Activated naive CD8-positive, alpha-beta T cell (primary cell): ENCODE results near the gene P2RX3.
"Not testable (repeated sequence)": the region's sequence is repeated elsewhere in the genome, so short reads cannot be mapped to it uniquely, and the experiment has no call there.

Experiments
- H3K27ac Mint-ChIP-seq: one replicate; pipeline ENCODE4 v1.8.0; 2021; ENCODE audit warnings: mixed read lengths
- H3K27me3 Mint-ChIP-seq: one replicate; pipeline ENCODE4 v1.8.0; 2021; ENCODE audit warnings: mixed read lengths
- H3K36me3 Mint-ChIP-seq: one replicate; pipeline ENCODE4 v1.8.0; 2021; ENCODE audit warnings: mixed read lengths
- H3K4me1 Mint-ChIP-seq: one replicate; pipeline ENCODE4 v1.8.0; 2021; ENCODE audit warnings: low read depth, mixed read lengths
- H3K4me3 Mint-ChIP-seq: one replicate; pipeline ENCODE4 v1.8.0; 2021; ENCODE audit warnings: mild to moderate bottlenecking, mixed read lengths
- H3K9me3 Mint-ChIP-seq: one replicate; pipeline ENCODE4 v1.8.0; 2021; ENCODE audit warnings: low read depth, mixed read lengths

The P2RX3 gene

DNA sequence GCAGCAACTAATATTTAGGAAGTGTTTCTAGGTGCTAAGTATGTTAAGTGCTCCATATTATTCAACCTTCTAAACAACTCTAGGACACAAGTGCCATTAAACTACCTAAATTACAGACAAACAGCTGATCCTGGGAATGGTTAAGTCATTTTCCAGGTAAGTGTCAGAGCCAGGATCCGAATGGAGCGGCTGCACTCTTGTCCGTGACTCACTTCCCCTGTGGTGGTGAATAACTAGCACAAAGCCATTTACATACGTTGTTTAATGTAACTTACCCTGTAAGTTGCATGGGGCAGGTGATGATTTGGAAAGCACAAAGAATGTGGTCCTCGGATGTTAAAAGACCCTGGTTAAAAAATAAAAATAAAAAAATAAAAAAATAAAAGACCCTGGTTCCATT is 61.1 kb downstream of the P2RX3 start:
- peaks cover 7% of the 10 kb centered on the region for H3K36me3 Mint-ChIP-seq
- H3K27me3 Mint-ChIP-seq = no peaks in the 10 kb centered on the region
- H3K4me3 Mint-ChIP-seq = no peak overlapping the region
- H3K9me3 Mint-ChIP-seq = no peaks in the 10 kb centered on the region
- no peak overlapping the region for H3K27ac Mint-ChIP-seq
- H3K4me1 Mint-ChIP-seq = peaks cover 4% of the 10 kb centered on the region

DNA sequence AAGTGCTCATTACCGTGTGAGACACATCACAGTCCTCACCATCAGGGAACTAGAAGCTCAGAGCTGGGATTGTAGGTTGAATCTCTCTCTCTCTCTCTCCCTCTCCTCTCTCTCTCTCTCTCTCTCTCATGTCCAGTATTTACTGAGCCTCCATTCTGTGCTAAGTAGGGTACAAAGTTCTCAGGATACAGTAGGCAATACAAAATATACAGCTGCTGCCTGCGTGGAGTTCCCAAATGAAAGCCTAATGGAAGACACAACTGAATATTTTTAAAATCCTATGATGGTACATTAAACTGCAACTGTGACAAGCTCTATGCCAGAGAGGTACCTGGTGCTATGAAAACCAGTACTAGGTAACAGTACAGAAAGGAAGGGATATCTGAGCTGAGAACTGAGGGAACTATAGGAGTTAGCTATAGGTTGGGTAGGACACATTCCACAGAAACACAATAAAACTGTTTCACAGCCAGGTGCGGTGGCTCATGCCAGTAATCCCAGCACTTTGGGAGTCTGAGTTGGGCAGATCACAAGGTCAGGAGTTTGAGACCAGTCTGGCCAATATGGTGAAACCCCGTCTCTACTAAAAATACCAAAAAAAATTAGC is 61.9 kb downstream of the P2RX3 start:
- Mint-ChIP-seq H3K27me3 (no peaks in the 10 kb centered on the region), H3K4me1 (peaks cover 6% of the 10 kb centered on the region), H3K4me3 (no peak overlapping the region), H3K9me3 (no peaks in the 10 kb centered on the region), H3K27ac (no peak overlapping the region), H3K36me3 (peaks cover 9% of the 10 kb centered on the region)

DNA sequence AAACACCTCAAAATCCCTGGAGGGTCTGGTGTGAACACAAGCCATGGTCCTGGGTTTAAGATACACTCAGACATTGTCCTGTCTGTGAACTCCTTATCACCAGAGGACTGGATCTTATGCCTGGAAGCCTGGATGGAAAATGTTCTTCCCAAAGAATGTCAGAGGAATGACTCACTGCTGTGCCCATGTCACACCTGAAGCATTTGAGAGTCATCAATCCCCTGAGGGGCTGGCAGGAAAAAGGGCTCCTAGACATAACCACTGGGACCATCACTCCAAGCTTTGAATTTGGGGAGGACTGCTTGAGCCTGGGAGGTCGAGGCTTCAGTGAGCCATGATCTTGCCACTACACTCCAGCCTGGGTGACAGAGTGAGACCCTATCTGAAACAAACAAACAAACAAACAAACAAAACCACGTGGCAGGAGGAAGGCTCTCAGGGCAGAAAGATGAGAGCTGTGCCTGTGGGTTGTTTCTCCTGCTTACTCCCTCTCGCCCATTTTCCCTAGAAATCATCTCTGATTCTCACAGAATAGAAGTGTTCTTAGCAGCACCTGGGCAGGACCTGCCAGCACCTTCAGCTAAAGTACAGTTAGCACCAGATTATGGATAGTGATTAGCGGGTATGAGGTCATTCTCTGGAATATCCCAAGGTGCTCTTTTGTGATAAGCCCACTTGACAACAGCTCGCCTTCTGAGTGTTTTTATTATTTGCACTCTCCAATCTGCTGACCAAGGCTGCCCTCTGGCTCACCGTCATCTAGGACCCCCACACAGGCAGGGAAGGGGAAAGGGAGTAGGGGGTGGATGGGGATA is 64.2 kb downstream of the P2RX3 start:
- Mint-ChIP-seq H3K27ac (no peak overlapping the region), H3K9me3 (no peaks in the 10 kb centered on the region), H3K27me3 (no peaks in the 10 kb centered on the region), H3K4me1 (peaks cover 29% of the 10 kb centered on the region), H3K4me3 (no peak overlapping the region), H3K36me3 (peaks cover 29% of the 10 kb centered on the region)

DNA sequence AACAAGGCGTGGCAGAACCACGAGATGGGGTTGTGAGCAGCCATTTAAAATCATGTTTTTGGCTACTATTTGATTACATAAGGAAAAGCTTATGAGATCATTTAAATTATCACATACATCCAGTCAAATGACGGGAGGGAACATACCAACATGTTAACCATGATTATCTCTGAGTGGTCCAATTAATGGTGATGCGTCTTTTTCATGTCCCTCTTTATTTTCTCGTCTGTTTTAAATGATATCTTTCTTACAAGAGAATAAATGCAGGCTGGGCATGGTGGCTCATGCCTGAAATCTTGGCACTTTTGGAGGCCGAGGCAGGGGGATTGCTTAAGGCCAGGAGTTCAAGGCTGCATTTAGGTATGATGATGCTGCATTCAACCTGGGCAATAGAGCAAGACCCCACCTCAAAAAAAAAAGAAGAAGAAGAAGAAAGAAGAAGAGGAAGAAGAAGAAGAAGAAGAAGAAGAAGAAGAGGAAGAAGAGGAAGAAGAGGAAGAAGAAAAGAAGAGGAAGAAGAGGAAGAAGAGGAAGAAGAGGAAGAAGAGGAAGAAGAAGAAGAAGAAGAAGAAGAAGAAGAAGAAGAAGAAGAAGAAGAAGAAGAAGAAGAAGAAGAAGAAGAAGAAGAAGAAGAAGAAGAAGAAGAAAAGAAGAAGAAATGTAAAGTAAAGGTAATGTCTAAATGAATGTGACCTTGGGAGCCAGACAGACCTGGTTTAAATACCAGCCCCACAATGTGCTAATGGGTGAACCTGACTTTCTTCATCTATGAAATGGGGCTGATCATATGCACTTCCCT is 65.0 kb downstream of the P2RX3 start:
- Mint-ChIP-seq H3K4me1 (peaks cover 36% of the 10 kb centered on the region), H3K27ac (peak overlapping the region; percentile 66)
- not testable (repeated sequence) for H3K4me3 Mint-ChIP-seq

DNA sequence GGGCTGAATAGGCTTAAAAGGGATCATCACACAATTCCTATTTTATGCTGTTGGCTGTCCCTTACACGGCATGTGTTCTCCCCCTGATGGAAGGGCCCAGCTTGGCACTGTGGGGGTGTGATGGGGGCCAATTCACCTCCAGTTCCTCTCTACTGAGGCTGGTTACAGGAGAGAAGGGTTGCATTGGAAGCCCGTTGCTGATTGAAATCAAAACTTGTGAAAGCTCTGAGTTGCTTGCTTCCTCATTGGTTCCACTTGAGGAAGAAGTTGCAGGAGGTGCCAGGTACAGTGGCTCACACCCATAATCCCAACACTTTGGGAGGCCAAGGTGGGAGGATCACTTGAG is 65.6 kb downstream of the P2RX3 start:
- peaks cover 30% of the 10 kb centered on the region for H3K36me3 Mint-ChIP-seq
- H3K4me3 Mint-ChIP-seq = no peak overlapping the region
- no peaks in the 10 kb centered on the region for H3K9me3 Mint-ChIP-seq
- H3K27me3 Mint-ChIP-seq = no peaks in the 10 kb centered on the region
- H3K27ac Mint-ChIP-seq = peak overlapping the region; percentile 66
- peaks cover 36% of the 10 kb centered on the region for H3K4me1 Mint-ChIP-seq

More for the DNA sequence above, 65.0 kb downstream of the P2RX3 start:
- H3K27me3 Mint-ChIP-seq, H3K9me3 Mint-ChIP-seq: not testable (repeated sequence)
- peaks cover 30% of the 10 kb centered on the region for H3K36me3 Mint-ChIP-seq

DNA sequence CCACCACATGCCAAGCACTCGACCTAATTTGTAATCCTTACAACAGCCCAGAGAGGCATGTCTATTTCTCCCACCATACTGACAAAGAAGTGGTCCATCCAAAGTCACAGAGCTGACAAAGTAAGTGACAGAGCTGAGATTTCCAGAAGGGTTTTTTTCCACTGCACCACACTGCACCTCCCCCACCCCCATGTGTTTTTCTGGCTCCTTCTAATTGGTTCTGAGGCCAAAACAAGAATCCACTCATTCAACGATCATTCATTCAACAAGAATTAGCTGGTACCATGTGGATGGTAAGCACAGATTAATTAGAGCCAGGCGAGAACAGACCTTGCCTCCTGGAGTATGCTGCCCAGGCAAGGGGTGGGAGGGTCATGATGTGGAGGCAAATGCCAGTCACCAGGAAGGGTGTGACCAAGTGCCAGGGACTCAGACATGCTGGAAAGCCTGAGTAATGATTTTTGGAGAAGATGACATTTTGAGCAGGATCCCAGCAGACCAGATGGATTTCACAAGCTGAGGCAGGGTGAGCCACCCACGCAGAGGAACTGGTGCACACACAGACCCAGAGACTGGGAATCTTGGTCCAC is 67.2 kb downstream of the P2RX3 start:
- H3K36me3 Mint-ChIP-seq = peaks cover 33% of the 10 kb centered on the region
- peaks cover 38% of the 10 kb centered on the region for H3K4me1 Mint-ChIP-seq
- peak overlapping the region; percentile 54 for H3K4me3 Mint-ChIP-seq

DNA sequence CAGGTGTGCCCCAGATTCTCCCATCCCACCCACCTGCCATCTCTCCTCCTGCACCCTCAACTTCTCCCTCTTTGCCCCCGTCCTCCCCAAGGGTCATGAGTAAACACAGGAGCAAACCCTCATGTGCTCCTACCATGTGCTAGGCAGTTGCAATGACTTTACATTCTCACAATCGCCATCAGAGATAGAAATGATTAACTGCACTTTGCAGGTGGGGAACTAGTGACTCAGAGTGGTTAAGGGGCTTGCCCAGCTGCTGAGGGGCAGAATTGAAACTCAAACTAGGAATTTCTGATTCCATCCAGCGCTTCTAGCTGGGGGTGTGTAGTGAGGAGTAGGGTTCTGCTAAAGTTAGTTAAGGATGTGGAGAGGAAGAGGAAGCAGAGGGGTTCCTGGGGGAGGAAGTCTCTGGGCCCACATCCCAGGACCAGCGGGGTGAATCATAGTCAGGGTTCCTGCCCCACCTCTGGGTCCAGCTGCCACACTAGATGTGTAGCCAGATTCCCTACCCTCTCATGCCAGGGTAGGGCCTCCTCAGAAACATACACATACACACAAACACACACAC is 68.3 kb downstream of the P2RX3 start:
- peaks cover 41% of the 10 kb centered on the region for H3K4me1 Mint-ChIP-seq
- H3K27me3 Mint-ChIP-seq = no peaks in the 10 kb centered on the region
- H3K4me3 Mint-ChIP-seq = peak overlapping the region; percentile 72
- peak overlapping the region; percentile 97 for H3K27ac Mint-ChIP-seq
- no peaks in the 10 kb centered on the region for H3K9me3 Mint-ChIP-seq
- H3K36me3 Mint-ChIP-seq = peaks cover 33% of the 10 kb centered on the region

More for the DNA sequence above, 67.2 kb downstream of the P2RX3 start:
- H3K9me3 Mint-ChIP-seq = no peaks in the 10 kb centered on the region
- H3K27me3 Mint-ChIP-seq = no peaks in the 10 kb centered on the region
- H3K27ac Mint-ChIP-seq = peak overlapping the region; percentile 97

DNA sequence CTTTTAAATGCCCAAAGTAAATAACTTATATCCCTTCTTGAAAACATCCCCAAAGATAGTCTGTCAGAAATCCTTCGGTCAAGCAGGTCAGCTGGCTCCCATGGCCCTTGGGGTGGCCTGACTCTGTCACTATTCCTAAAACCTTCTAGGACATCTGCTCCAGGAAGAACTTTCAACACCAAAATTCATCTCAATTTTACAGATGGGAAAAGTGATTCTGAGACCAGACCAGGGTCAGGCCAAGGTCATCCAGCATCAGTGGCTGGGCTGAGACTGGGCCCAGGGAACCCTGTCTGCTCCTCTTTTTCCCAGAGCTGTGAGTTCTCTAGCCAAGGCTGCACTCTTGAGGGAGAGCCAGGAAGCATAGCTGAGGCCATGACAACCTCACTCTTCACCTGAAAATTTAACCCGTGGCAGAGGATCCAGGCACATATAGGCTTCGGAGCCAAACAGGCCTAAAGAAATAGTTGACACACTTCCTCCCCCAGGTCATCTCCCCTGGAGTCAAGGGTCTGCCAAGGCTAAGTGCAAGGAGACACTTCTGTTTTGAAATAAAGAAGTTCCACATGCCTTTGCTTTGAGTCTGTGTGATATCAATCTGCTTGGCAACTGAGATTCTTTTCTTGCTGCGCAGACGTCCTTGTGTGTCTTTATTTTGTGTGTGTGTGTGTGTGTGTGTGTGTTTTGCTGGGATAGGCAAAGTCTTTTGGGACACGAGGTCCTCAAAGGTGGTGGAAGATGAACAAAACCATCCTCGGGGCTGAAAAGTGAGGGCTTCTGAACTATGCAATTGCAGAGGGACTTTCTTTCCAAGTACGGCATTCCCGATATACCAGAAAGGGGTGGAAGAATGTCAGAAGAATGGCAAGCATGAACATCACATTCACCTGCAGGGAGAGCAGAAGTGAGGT is 69.1 kb downstream of the P2RX3 start:
- Mint-ChIP-seq H3K36me3 (peaks cover 36% of the 10 kb centered on the region), H3K27me3 (no peaks in the 10 kb centered on the region), H3K4me1 (peaks cover 42% of the 10 kb centered on the region), H3K4me3 (peak overlapping the region; percentile 72), H3K27ac (peak overlapping the region; percentile 97), H3K9me3 (no peaks in the 10 kb centered on the region)

DNA sequence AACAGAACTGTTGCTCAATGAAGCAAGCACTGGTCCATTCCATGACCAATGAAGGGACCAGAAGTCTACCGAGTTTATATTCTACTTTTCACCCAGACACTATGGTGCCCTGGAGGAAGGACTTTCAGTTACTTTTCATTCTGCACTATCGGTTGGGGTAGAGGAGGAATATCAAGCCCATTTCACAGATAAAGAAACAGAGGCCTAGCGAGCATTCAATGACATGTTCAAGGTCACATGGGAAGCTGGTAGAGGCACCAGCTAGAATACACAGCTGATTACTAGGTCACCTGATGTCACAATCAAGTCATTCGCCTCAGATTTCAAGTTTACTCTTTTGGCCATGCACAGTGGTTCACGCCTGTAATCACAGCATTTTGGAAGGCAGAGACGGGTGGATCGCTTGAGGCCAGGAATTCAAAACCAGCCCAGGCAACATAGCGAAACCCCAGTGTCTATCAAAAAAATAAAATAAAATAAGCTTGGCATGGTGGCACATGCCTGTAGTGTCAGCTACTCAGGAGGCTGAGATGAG is 69.9 kb downstream of the P2RX3 start:
- Mint-ChIP-seq H3K27me3 (no peaks in the 10 kb centered on the region), H3K9me3 (no peaks in the 10 kb centered on the region), H3K27ac (peak overlapping the region; percentile 97), H3K36me3 (peaks cover 36% of the 10 kb centered on the region), H3K4me1 (peaks cover 43% of the 10 kb centered on the region), H3K4me3 (peak overlapping the region; percentile 72)

DNA sequence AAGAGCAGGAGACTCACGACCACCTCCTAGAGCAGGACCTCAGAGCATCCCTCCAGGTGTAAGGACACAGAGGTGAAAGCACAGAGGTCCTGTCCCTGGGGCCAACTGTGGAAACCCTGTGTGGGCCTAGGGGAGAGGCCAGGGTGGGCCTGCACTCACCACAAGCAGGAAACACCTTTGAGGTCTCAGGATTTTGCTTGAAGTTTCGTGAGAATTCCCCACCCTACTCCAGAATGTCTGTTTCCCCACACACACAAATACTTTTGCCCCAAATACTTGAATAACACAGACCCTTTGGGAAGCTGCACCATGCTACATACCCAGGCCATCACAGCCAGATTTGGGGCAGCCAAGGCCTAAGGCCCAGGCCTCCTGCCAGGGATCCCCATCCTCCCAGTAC is 70.6 kb downstream of the P2RX3 start:
- no peaks in the 10 kb centered on the region for H3K9me3 Mint-ChIP-seq
- H3K4me3 Mint-ChIP-seq = no peak overlapping the region
- peaks cover 47% of the 10 kb centered on the region for H3K4me1 Mint-ChIP-seq
- peaks cover 42% of the 10 kb centered on the region for H3K36me3 Mint-ChIP-seq
- H3K27ac Mint-ChIP-seq = no peak overlapping the region
- H3K27me3 Mint-ChIP-seq = no peaks in the 10 kb centered on the region

DNA sequence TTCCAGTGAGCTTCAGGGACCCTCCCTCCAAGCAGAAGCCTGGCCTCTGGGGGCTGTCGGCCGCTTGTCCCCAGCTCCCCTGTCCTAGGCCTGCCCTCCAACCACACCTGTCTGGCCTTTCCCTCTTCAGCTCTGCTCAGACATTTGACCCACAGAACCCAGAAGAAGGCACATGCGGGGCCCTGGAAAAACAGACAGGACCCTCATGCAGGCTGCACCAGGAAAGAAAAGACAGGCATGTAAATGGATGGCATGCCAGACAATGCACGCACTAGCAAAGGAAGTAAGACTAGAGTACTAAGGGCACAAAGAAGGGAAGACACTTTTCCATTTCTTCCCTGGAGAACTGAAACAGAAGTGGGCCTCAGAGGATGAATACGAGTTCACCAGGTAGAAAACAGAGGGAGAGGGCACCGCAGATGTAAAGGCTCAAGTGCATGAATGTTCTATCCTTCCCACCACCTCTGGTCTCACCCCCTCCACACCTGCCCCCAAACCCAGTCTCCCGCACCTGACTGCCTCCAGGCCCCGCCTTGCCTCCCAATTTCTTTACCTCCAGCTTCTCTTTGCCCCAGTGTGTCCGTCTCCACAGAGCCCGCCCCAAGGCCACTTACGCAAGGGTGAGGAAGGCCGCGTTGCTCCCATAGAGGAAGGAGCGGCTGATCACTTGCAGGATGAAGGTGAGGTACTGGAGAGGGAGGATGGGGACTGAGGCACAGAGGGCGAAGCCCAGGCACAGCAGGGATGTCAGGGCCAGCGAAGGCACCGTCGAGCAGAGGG is 71.4 kb downstream of the P2RX3 start:
- Mint-ChIP-seq H3K4me1 (peaks cover 49% of the 10 kb centered on the region), H3K4me3 (no peak overlapping the region), H3K9me3 (no peaks in the 10 kb centered on the region), H3K36me3 (peaks cover 44% of the 10 kb centered on the region), H3K27me3 (no peaks in the 10 kb centered on the region), H3K27ac (no peak overlapping the region)

DNA sequence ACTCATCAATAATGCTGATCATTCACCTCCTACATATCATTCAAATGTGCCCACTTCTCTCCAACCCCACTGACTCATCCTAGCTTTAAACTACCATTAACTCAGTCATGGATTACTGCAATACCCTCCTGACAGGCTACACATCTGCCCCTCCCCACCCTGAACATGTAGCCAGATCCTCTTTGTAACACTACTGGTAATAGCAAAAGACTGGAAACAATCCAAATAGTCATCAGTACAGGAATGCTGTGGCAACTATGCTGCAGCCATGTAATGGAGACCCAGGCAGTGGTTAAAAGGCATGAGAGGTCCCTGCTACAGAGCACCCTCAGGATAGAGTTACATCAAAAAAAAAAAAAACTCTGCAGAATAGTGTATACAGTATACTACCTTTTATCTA is 72.1 kb downstream of the P2RX3 start:
- Mint-ChIP-seq H3K27ac (peak overlapping the region; percentile 59), H3K9me3 (no peaks in the 10 kb centered on the region), H3K27me3 (no peaks in the 10 kb centered on the region), H3K36me3 (peaks cover 41% of the 10 kb centered on the region), H3K4me1 (peaks cover 47% of the 10 kb centered on the region), H3K4me3 (no peak overlapping the region)

DNA sequence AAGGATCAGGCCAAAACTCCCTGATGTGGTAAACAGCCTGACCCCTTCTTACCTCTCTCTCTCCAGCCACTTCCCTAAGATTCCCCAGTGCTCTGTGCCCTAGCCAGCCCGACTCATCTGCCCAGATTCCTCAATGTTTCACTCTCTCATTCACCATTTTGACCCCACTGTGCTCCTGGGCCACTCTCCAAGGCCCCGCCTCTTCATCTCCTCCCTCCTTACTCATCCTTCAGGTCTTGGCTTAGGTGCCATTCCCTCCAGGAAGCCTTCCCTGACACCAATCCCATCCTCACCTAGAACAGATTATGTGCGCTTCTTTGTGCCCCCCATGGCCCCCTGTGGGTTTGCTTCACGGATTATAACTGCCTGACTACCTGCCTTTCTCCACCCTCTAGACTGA is 75.5 kb downstream of the P2RX3 start:
- peak overlapping the region; percentile 53 for H3K4me3 Mint-ChIP-seq

More for the DNA sequence above, 75.5 kb downstream of the P2RX3 start:
- Mint-ChIP-seq H3K36me3 (peaks cover 24% of the 10 kb centered on the region), H3K9me3 (no peaks in the 10 kb centered on the region), H3K4me1 (peaks cover 21% of the 10 kb centered on the region), H3K27ac (peak overlapping the region; percentile 66), H3K27me3 (no peaks in the 10 kb centered on the region)
